ENCODE data around the gene LRRTM2.

LRRTM2 gene

DNA sequence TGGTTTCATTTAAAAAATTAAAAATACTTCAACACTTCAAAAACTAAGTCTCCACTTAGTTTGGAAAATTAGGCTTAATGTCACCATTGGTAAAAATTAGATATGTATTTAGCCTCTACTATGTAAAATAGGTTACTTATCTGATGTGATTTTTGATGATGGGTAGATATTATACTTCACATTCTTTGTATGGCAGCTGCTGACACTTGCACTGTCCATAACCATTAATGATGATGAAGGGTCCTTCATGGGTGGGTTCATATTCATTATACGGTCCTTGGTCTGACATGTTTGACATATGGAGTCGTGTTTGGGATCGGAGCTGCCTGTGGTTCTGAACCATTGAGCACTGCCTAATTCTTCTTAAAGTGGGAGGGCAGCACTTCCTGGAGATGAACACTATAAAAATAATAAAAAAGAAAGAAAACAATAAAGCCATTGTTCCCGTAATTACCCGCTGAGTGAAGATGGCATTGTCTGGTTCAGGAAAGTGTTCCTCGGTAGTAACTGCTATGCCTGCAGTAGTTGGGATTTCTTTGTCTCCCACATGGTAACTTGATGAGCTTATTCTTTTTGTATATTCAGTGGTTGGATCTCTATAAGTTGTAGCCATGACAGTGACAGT is 2.2 kb downstream of the LRRTM2 start:
- no peak overlapping the region for H3K27ac Mint-ChIP-seq
- DNase-seq (ENCODE audit: low spot score in 2 of 2) (no peak), ATAC-seq (no peak)
- peaks cover 10% of the 10 kb centered on the region for H3K4me1 Mint-ChIP-seq
- H3K9me3 Mint-ChIP-seq, result no peaks in the 10 kb centered on the region
- H3K36me3 Mint-ChIP-seq, result no peaks in the 10 kb centered on the region
- no peak overlapping the region for H3K4me3 Mint-ChIP-seq

- no peak for DNase-seq (ENCODE audit: low spot score in 2 of 2)
- H3K9me3 Mint-ChIP-seq, result no peaks in the 10 kb centered on the region
- peak overlapping the region; percentile 23 for H3K4me3 Mint-ChIP-seq
- H3K27ac Mint-ChIP-seq, result no peak overlapping the region
- H3K36me3 Mint-ChIP-seq, result no peaks in the 10 kb centered on the region
- H3K4me1 Mint-ChIP-seq, result peaks cover 10% of the 10 kb centered on the region
- no peak for ATAC-seq
These were observed 4.5 kb downstream of the LRRTM2 start for GRCh38 chr5:138870611-138871010.

- Mint-ChIP-seq H3K9me3 (no peaks in the 10 kb centered on the region), H3K27ac (no peak overlapping the region), H3K4me3 (peak overlapping the region; percentile 23), H3K4me1 (peaks cover 10% of the 10 kb centered on the region), H3K36me3 (no peaks in the 10 kb centered on the region)
- no peak for DNase-seq (ENCODE audit: low spot score in 2 of 2)
- ATAC-seq, result peak; percentile 91
These were observed 5.2 kb downstream of the LRRTM2 start for GRCh38 chr5:138869763-138870500.

DNA sequence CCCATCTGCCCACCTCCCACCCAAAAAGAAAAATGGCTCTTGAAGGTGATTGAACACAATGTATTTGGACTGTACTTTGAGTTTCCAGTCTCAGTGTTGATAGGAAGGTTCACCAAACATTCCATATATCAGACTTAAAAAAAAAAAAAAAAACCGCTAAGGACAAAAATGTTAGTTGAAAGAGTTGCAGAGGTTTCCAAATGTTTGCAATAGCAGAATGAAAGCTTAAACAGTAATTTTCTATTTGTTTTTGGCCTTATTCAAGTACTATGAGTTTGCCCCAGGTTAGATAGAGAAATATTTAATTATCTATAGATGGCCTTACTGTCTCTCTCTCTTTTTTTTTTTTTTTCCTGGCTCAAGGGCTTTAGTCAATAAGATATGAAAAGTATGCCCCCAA is 6.1 kb downstream of the LRRTM2 start:
- Mint-ChIP-seq H3K27ac (no peak overlapping the region), H3K4me3 (no peak overlapping the region), H3K9me3 (no peaks in the 10 kb centered on the region), H3K36me3 (no peaks in the 10 kb centered on the region), H3K4me1 (peaks cover 10% of the 10 kb centered on the region)
- ATAC-seq (no peak), DNase-seq (ENCODE audit: low spot score in 2 of 2) (no peak)

DNA sequence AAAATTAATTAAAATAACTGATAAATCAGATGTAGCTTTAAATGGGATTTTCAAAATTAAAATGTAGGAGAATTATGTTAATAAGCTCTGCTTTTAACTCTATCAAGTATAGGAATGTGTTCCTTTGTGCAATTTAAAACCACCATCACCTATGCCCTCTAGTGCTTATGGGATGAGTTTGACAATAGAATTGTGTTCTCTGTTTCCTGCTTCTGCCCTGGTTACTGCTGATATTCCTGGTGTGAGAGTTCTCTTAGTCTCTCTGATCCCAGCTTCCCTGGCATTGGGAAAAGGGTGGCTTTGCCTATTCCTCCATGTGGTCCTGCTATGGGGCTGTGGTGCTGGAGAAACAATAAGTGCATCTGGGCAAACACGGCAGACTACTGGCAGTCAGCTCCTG is 8.1 kb downstream of the LRRTM2 start:
- Mint-ChIP-seq H3K4me3 (no peak overlapping the region), H3K36me3 (no peaks in the 10 kb centered on the region), H3K9me3 (no peaks in the 10 kb centered on the region), H3K27ac (no peak overlapping the region), H3K4me1 (peaks cover 10% of the 10 kb centered on the region)
- DNase-seq (ENCODE audit: low spot score in 2 of 2), result no peak
- no peak for ATAC-seq

DNA sequence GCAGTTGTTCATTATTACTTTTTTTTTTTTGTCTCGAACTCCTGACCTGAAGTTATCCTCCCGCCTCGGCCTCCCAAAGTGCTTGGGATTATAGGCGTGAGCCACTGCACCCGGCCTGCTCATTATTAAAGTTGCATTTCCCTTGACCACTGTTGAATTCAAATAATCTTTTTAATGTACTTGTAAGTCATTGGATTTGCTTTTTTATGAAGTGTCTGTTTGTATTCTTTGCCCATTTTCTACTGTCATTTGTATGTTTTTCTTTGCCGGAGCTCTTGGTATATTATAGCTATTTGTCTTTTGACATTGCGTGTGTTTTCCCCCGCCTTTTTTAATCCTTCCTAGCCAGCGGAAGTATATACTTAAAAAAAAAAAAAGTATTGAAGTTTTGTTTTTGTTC is 22.0 kb downstream of the LRRTM2 start:
- H3K9me3 Mint-ChIP-seq, result no peaks in the 10 kb centered on the region
- ATAC-seq (no peak), DNase-seq (ENCODE audit: low spot score in 2 of 2) (no peak)
- peaks cover 16% of the 10 kb centered on the region for H3K4me1 Mint-ChIP-seq
- H3K4me3 Mint-ChIP-seq, result no peak overlapping the region
- no peak overlapping the region for H3K27ac Mint-ChIP-seq
- peaks cover 5% of the 10 kb centered on the region for H3K36me3 Mint-ChIP-seq

- DNase-seq (ENCODE audit: low spot score in 2 of 2), result no peak
- Mint-ChIP-seq H3K4me1 (peaks cover 17% of the 10 kb centered on the region), H3K9me3 (no peaks in the 10 kb centered on the region)
These were observed 24.2 kb downstream of the LRRTM2 start for GRCh38 chr5:138850865-138851435.

DNA sequence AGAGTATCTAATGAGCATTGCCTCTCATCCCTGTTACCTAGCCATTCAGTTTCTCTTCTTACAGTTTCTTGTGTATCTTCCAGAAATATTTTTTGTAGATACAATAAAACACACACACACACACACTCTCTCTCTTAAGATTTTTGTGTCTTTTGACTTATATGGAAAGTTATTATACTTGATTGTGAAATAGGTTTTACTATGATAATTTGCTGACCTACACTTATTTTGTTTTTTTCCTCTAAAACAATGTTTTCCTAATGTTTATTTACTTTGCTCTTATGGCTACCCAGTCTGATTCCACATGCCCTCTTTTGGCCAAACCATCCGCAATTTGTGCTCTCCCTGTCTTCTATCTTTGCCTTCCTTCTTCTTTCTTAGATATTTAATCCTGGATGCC is 25.3 kb downstream of the LRRTM2 start:
- Mint-ChIP-seq H3K4me1 (peaks cover 17% of the 10 kb centered on the region), H3K27ac (no peak overlapping the region), H3K4me3 (no peak overlapping the region), H3K36me3 (peaks cover 5% of the 10 kb centered on the region), H3K9me3 (no peaks in the 10 kb centered on the region)
- no peak for ATAC-seq
- no peak for DNase-seq (ENCODE audit: low spot score in 2 of 2)

More at GRCh38 chr5:138850865-138851435, 24.2 kb downstream of the LRRTM2 start:
- Mint-ChIP-seq H3K27ac (no peak overlapping the region), H3K36me3 (peaks cover 5% of the 10 kb centered on the region), H3K4me3 (no peak overlapping the region)
- ATAC-seq, result no peak

DNA sequence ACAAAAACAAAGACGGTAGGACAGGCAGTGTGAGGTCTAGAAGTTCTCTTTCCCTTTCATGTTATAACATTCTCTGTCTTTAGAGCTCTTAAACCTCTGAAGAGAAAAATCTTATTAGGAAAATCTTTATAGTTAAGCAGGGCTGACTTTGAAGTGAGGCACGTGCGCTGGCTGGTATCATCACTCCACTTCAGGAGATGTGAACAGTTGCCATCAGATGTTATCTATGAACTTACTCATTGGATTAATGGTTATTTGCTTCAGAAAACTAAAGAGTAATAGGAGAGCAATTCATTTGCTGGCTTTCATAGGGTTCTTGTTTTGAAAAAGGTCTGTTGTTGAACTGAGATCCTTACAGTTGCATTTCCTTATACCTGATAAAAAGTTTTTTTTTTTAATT is 25.7 kb downstream of the LRRTM2 start:
- Mint-ChIP-seq H3K36me3 (peaks cover 5% of the 10 kb centered on the region), H3K9me3 (no peaks in the 10 kb centered on the region), H3K4me1 (peaks cover 17% of the 10 kb centered on the region), H3K27ac (no peak overlapping the region), H3K4me3 (no peak overlapping the region)
- ATAC-seq (no peak), DNase-seq (ENCODE audit: low spot score in 2 of 2) (no peak)

DNA sequence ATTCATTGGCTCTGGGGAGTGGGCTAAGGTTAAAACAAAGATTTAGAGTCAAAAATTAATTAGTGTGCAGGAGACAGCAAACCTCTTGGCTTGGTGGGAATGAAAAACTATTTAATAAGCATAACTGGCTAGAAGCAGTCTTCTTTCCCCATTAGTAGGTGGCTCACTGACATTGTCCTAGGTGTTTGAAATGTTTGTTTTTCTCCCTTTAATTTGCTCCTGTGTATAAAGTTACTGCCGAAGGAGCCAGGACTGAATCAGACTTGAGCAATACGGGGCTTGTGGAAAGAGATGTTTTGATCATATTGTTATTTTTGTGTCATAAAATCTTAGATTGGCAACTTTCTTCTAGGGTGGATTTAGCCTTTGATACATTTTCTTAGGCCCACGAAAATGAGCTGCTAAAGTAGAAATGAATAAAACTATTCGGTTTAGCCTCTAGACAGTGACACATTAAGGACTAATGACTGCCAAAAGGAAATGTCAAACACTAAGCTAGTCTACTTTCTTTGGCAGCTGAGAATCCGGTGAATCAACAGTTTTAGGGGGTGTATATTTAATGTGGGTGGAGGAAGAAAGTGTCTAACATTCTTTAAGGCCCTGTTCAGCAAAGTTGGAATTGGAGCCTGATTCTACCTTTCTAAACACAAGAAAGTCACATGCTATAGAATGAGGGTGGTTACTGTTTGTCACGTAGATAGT is 30.2 kb downstream of the LRRTM2 start:
- Mint-ChIP-seq H3K4me3 (no peak overlapping the region), H3K36me3 (peaks cover 5% of the 10 kb centered on the region), H3K9me3 (no peaks in the 10 kb centered on the region), H3K4me1 (peaks cover 16% of the 10 kb centered on the region), H3K27ac (no peak overlapping the region)
- ATAC-seq (no peak), DNase-seq (ENCODE audit: low spot score in 2 of 2) (no peak)

- ATAC-seq (no peak), DNase-seq (ENCODE audit: low spot score in 2 of 2) (no peak)
- H3K27ac Mint-ChIP-seq, result no peak overlapping the region
- H3K9me3 Mint-ChIP-seq, result no peaks in the 10 kb centered on the region
- peaks cover 22% of the 10 kb centered on the region for H3K4me1 Mint-ChIP-seq
- peaks cover 5% of the 10 kb centered on the region for H3K36me3 Mint-ChIP-seq
- no peak overlapping the region for H3K4me3 Mint-ChIP-seq
These were observed 31.0 kb downstream of the LRRTM2 start for GRCh38 chr5:138844125-138844461.

DNA sequence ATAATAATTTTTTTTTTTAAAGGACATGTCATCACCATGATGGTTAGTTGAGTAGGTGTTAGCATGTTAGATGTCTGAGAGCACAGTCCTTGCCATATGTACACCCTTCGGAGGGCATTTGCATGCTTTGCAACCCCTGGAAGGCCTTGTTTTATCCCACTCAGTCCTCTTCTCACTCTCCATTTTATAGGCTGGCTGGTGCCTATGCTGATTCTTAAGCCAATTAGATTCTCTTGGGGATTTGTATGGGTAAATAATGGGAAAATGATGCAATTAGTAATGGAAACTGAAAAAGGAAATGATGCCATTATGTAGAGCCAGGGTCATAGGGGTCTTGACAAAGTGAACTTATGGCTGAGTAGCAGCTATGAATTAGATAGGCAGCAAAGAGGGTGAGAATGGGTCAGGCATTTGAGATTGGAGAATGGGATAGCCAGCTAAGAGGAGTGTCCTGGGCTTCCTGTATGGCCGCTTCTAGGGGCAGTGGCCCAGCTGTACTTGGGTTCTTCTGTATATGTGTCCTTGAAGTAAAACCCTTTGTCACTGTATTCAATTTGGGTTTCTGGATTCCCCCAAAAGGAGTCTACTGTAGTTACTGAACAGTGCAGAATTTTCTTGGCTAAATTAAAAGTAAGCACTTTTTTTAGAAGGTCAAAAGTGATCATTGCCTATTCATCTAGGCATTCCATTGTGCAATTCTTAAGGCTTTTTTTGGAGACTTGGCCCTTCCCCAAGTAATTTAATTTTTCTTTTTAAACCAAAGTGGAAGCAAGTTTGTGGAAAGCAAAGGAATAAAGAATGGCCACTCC is 31.6 kb downstream of the LRRTM2 start:
- peaks cover 20% of the 10 kb centered on the region for H3K4me1 Mint-ChIP-seq
- ATAC-seq (no peak), DNase-seq (ENCODE audit: low spot score in 2 of 2) (no peak)
- H3K4me3 Mint-ChIP-seq, result no peak overlapping the region
- H3K36me3 Mint-ChIP-seq, result peaks cover 4% of the 10 kb centered on the region
- no peaks in the 10 kb centered on the region for H3K9me3 Mint-ChIP-seq
- no peak overlapping the region for H3K27ac Mint-ChIP-seq

GRCh38 chr5:138841531-138841930 is 33.6 kb downstream of the LRRTM2 start:
- no peak overlapping the region for H3K4me3 Mint-ChIP-seq
- no peaks in the 10 kb centered on the region for H3K9me3 Mint-ChIP-seq

DNA sequence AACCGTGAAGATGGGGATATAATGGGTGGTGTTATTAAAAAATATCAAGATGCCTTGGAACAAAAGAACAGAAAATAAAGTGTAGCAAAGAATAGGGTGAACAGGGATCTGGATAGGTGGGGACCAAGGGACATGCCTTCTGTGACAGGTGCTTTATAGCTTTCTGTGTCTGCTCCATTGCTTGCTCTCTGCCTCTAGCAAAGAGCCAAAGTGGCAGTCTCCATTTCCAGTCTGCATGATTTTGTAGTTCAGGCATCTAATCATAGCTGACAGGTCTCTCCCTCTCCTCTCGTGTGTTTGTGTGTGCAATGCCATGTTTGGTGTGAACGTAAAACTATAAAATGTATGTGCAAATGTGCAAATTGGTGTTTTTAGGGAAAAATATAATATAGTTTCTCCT is 35.0 kb downstream of the LRRTM2 start:
- no peaks in the 10 kb centered on the region for H3K36me3 Mint-ChIP-seq
- no peak overlapping the region for H3K27ac Mint-ChIP-seq
- H3K4me1 Mint-ChIP-seq, result peaks cover 27% of the 10 kb centered on the region
- ATAC-seq, result no peak
- H3K9me3 Mint-ChIP-seq, result no peaks in the 10 kb centered on the region
- no peak overlapping the region for H3K4me3 Mint-ChIP-seq
- DNase-seq (ENCODE audit: low spot score in 2 of 2), result no peak

More at GRCh38 chr5:138841531-138841930, 33.6 kb downstream of the LRRTM2 start:
- ATAC-seq, result no peak
- Mint-ChIP-seq H3K27ac (no peak overlapping the region), H3K4me1 (peaks cover 23% of the 10 kb centered on the region), H3K36me3 (no peaks in the 10 kb centered on the region)
- no peak for DNase-seq (ENCODE audit: low spot score in 2 of 2)

DNA sequence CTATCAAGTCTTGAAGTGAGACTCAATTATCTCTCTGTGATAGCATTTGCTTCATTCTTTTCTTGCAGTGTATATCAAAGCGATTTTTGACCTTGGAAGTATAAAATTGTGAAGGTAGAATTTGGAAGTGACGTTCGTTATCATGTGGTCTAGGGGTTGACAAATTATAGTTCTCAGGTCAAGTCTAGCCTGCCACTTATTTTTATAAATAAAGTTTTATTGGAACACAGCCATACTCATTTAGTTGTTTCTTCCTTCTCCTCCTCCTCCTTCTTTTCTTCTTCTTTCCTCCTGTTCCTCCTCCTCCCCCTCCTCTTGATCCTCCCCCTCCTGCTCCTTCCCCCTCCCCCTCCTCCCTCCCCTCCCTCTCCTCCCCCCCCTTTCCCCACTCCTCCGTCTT is 38.0 kb downstream of the LRRTM2 start:
- no peak for DNase-seq (ENCODE audit: low spot score in 2 of 2)
- H3K36me3 Mint-ChIP-seq, result no peaks in the 10 kb centered on the region
- no peaks in the 10 kb centered on the region for H3K9me3 Mint-ChIP-seq

More for the DNA sequence above, 38.0 kb downstream of the LRRTM2 start:
- no peak for ATAC-seq
- H3K4me3 Mint-ChIP-seq, result no peak overlapping the region
- no peak overlapping the region for H3K27ac Mint-ChIP-seq
- peaks cover 22% of the 10 kb centered on the region for H3K4me1 Mint-ChIP-seq

Measured in stimulated activated effector memory CD8-positive, alpha-beta T cell treated with anti-CD3 and anti-CD28 coated beads, Interleukin-12 subunit alpha, Interleukin-12 subunit beta, amount 100 ng/mL, for 72 hours (primary cell).